CD4-positive, alpha-beta memory T cell (primary cell): ENCODE data around the gene SPECC1. TPM values are rescaled to one million over a fixed set of nuclear protein-coding genes. Genes with fewer than 3 reads are reported as not detected.
A peak's percentile ranks its signal among the peaks of the same experiment; 100 is the strongest.

ENCODE experiments used
- CTCF ChIA-PET: fragments of 350-600 bp; sonication (Branson Sonifier 250); formaldehyde crosslinking; loops from one replicate; lab custom pipeline; 2021; ENCODE audit warnings: inconsistent platforms; ENCODE audit not compliant: partially characterized antibody; lab: Charles Lee
- POLR2A ChIA-PET: fragments of 350-600 bp; sonication (Branson Sonifier 250); formaldehyde crosslinking; loops from one replicate; lab custom pipeline; 2021; ENCODE audit not compliant: partially characterized antibody; lab: Charles Lee
- DNase-seq, 5 donors: peaks; one replicate each; pipeline versions ENCODE4 v3.0.0 to v3.0.0-alpha.2; 2020 to 2022; ENCODE audit warnings: mixed read lengths in 1 of 5
- H3K27ac ChIP-seq: one replicate; pipeline ENCODE4 v1.7.0; 2013; ENCODE audit warnings: low read depth, low read length
- H3K27me3 ChIP-seq: 2 replicates; pipeline ENCODE4 v1.7.0; 2013; ENCODE audit warnings: mild to moderate bottlenecking, low read length, moderate library complexity; ENCODE audit not compliant: insufficient read depth
- H3K36me3 ChIP-seq: 2 replicates; pipeline ENCODE4 v1.7.0; 2013; ENCODE audit warnings: mild to moderate bottlenecking, low read length, moderate library complexity; ENCODE audit not compliant: insufficient read depth
- H3K4me1 ChIP-seq: 2 replicates; pipeline ENCODE4 v1.7.0; 2013; ENCODE audit warnings: mild to moderate bottlenecking, low read length, moderate library complexity; ENCODE audit not compliant: insufficient read depth
- H3K4me3 ChIP-seq, 2 donors: one replicate each; pipeline ENCODE4 v1.7.0; 2013; ENCODE audit warnings: low read length in 2 of 2, mild to moderate bottlenecking in 1 of 2
- H3K9me3 ChIP-seq, 2 donors: one replicate each; pipeline ENCODE4 v1.7.0; 2013; ENCODE audit warnings: low read length in 2 of 2, control low read depth in 1 of 2; ENCODE audit not compliant: control insufficient read depth in 1 of 2
- H3K27ac Mint-ChIP-seq, 7 donors: one replicate each; pipeline ENCODE4 v1.8.0; 2020 to 2021; ENCODE audit warnings: mixed read lengths in 7 of 7, mild to moderate bottlenecking in 6 of 7, inconsistent platforms in 3 of 7, moderate library complexity in 3 of 7
- H3K27me3 Mint-ChIP-seq, 2 donors: one replicate each; pipeline ENCODE4 v1.8.0; 2020 to 2021; ENCODE audit warnings: mixed read lengths in 2 of 2
- H3K36me3 Mint-ChIP-seq, 2 donors: one replicate each; pipeline ENCODE4 v1.8.0; 2020 to 2021; ENCODE audit warnings: mixed read lengths in 2 of 2, inconsistent platforms in 1 of 2, mild to moderate bottlenecking in 1 of 2
- H3K4me1 Mint-ChIP-seq, 4 donors: one replicate each; pipeline ENCODE4 v1.8.0; 2020 to 2021; ENCODE audit warnings: mixed read lengths in 4 of 4, mild to moderate bottlenecking in 1 of 4
- H3K4me3 Mint-ChIP-seq, 8 donors: one replicate each; pipeline ENCODE4 v1.8.0; 2020 to 2021; ENCODE audit warnings: mixed read lengths in 8 of 8, mild to moderate bottlenecking in 7 of 8, moderate library complexity in 6 of 8, inconsistent platforms in 3 of 8
- H3K9me3 Mint-ChIP-seq, 8 donors: one replicate each; pipeline ENCODE4 v1.8.0; 2020 to 2021; ENCODE audit warnings: mixed read lengths in 8 of 8, mild to moderate bottlenecking in 5 of 8, inconsistent platforms in 3 of 8, moderate library complexity in 1 of 8
- intact Hi-C: fragments of 100-400 bp; cut with micrococcal nuclease; formaldehyde crosslinking; loops from one replicate; pipeline ENCODE4 v1.15.1; 2023
- polyA plus RNA-seq, 2 donors: library from polyadenylated mRNA; unstranded; fragments of 300-500 nt; fragmentation: Illumina TruSeq; gene quantifications; one replicate each; pipeline ENCODE4 v1.2.3, GENCODE V29; 2021
- total RNA-seq, 2 experiments: library from RNA; stranded (reverse); gene quantifications; one replicate each; pipeline ENCODE4 v1.2.3, GENCODE V29; 2021

SPECC1 gene
- total and polyA plus RNA-seq, 4 experiments from 2014 or later: 1.7 to 13.4 (median 8.7) TPM

- Histone ChIP-seq H3K4me3 (no peak overlapping the region), H3K4me1 (no peaks in the 10 kb centered on the region), H3K36me3 (no peaks in the 10 kb centered on the region), H3K9me3 (peaks cover 0 to 7% of the 10 kb centered on the region in 2 donors), H3K27ac (no peak overlapping the region), H3K27me3 (no peaks in the 10 kb centered on the region)
- DNase-seq: no peak
- no peaks in the 10 kb centered on the region for H3K4me1 Mint-ChIP-seq
- H3K36me3 Mint-ChIP-seq: peaks cover 20 to 26% of the 10 kb centered on the region in 2 donors
- no peaks in the 10 kb centered on the region for H3K27me3 Mint-ChIP-seq
- intact Hi-C loops: no loop called here
- H3K9me3 Mint-ChIP-seq: peaks cover 0 to 24% (median 11%) of the 10 kb centered on the region in 8 donors
- POLR2A ChIA-PET: no interaction called here
- H3K4me3 Mint-ChIP-seq: no peak overlapping the region
- CTCF ChIA-PET: no interaction called here
- no peak overlapping the region for H3K27ac Mint-ChIP-seq
Measured at GRCh38 chr17:20302246-20302917, 293.2 kb downstream of the SPECC1 start.

- DNase-seq: no peak
- Histone ChIP-seq H3K4me3 (no peak overlapping the region), H3K4me1 (no peaks in the 10 kb centered on the region), H3K9me3 (peaks cover 0 to 7% of the 10 kb centered on the region in 2 donors), H3K36me3 (no peaks in the 10 kb centered on the region), H3K27me3 (no peaks in the 10 kb centered on the region), H3K27ac (no peak overlapping the region)
- POLR2A ChIA-PET: no interaction called here
- Mint-ChIP-seq H3K27me3 (no peaks in the 10 kb centered on the region), H3K36me3 (peaks cover 21 to 24% of the 10 kb centered on the region in 2 donors), H3K4me3 (no peak overlapping the region), H3K27ac (no peak overlapping the region), H3K4me1 (no peaks in the 10 kb centered on the region), H3K9me3 (peaks cover 0 to 31% (median 18%) of the 10 kb centered on the region in 8 donors)
- CTCF ChIA-PET: interaction anchor here (1.2 kb wide), 1 partner anchor 13 kb away, joined by 3 read pairs; no protein-coding TSS in a partner anchor
- intact Hi-C loops: no loop called here
Measured at GRCh38 chr17:20304961-20305360, 295.8 kb downstream of the SPECC1 start.

GRCh38 chr17:20306924-20307323 is 297.8 kb downstream of the SPECC1 start:
- H3K9me3 Mint-ChIP-seq: peaks cover 0 to 31% (median 18%) of the 10 kb centered on the region in 8 donors
- no peaks in the 10 kb centered on the region for H3K36me3 ChIP-seq
- no peaks in the 10 kb centered on the region for H3K4me1 ChIP-seq
- intact Hi-C loops: no loop called here
- CTCF ChIA-PET: no interaction called here
- DNase-seq: no peak
- H3K9me3 ChIP-seq: peaks cover 0 to 7% of the 10 kb centered on the region in 2 donors
- no peaks in the 10 kb centered on the region for H3K27me3 Mint-ChIP-seq
- no peaks in the 10 kb centered on the region for H3K4me1 Mint-ChIP-seq
- H3K27ac ChIP-seq: no peak overlapping the region
- POLR2A ChIA-PET: no interaction called here
- H3K36me3 Mint-ChIP-seq: peaks cover 24% of the 10 kb centered on the region in 2 donors
- H3K4me3 ChIP-seq: no peak overlapping the region
- no peak overlapping the region for H3K27ac Mint-ChIP-seq
- H3K4me3 Mint-ChIP-seq: peak overlapping the region in 1 of 8 donors; percentile 34
- no peaks in the 10 kb centered on the region for H3K27me3 ChIP-seq

- no peak overlapping the region for H3K4me3 ChIP-seq
- peak overlapping the region in 1 of 7 donors; percentile 31 for H3K27ac Mint-ChIP-seq
- H3K27ac ChIP-seq: no peak overlapping the region
- intact Hi-C loops: no loop called here
- DNase-seq: no peak
- ChIA-PET POLR2A (interaction anchor here (0.6 kb wide), 1 partner anchor 311 kb away, joined by 3 read pairs; no protein-coding TSS in a partner anchor), CTCF (no interaction called here)
- no peaks in the 10 kb centered on the region for H3K36me3 ChIP-seq
- H3K9me3 Mint-ChIP-seq: peaks cover 0 to 31% (median 18%) of the 10 kb centered on the region in 8 donors
- H3K4me1 Mint-ChIP-seq: no peaks in the 10 kb centered on the region
- peaks cover 0 to 7% of the 10 kb centered on the region in 2 donors for H3K9me3 ChIP-seq
- H3K36me3 Mint-ChIP-seq: peaks cover 24% of the 10 kb centered on the region in 2 donors
- no peak overlapping the region for H3K4me3 Mint-ChIP-seq
- no peaks in the 10 kb centered on the region for H3K27me3 ChIP-seq
- no peaks in the 10 kb centered on the region for H3K4me1 ChIP-seq
- H3K27me3 Mint-ChIP-seq: no peaks in the 10 kb centered on the region
Measured at GRCh38 chr17:20307326-20307910, 298.3 kb downstream of the SPECC1 start.

GRCh38 chr17:20310481-20310880 is 301.3 kb downstream of the SPECC1 start:
- H3K4me3 Mint-ChIP-seq: no peak overlapping the region
- intact Hi-C loops: no loop called here
- H3K27me3 Mint-ChIP-seq: no peaks in the 10 kb centered on the region
- no peak overlapping the region for H3K4me3 ChIP-seq
- peaks cover 0 to 26% (median 17%) of the 10 kb centered on the region in 8 donors for H3K9me3 Mint-ChIP-seq
- peaks cover 15 to 17% of the 10 kb centered on the region in 2 donors for H3K36me3 Mint-ChIP-seq
- H3K9me3 ChIP-seq: peaks cover 0 to 7% of the 10 kb centered on the region in 2 donors
- no peak overlapping the region for H3K27ac Mint-ChIP-seq
- DNase-seq: no peak
- H3K4me1 ChIP-seq: no peaks in the 10 kb centered on the region
- H3K27me3 ChIP-seq: no peaks in the 10 kb centered on the region
- CTCF ChIA-PET: interaction anchor here (0.6 to 1.3 kb wide), 2 partner anchors 83 to 317 kb away, joined by 3 read pairs; no protein-coding TSS in a partner anchor
- no peaks in the 10 kb centered on the region for H3K36me3 ChIP-seq
- no peaks in the 10 kb centered on the region for H3K4me1 Mint-ChIP-seq
- POLR2A ChIA-PET: no interaction called here
- no peak overlapping the region for H3K27ac ChIP-seq

- ChIA-PET POLR2A (no interaction called here), CTCF (no interaction called here)
- Mint-ChIP-seq H3K27ac (no peak overlapping the region), H3K36me3 (peaks cover 0 to 6% of the 10 kb centered on the region in 2 donors), H3K27me3 (no peaks in the 10 kb centered on the region), H3K9me3 (peaks cover 0 to 3% (median 0%) of the 10 kb centered on the region in 8 donors), H3K4me3 (no peak overlapping the region), H3K4me1 (no peaks in the 10 kb centered on the region)
- no peak overlapping the region for H3K27ac ChIP-seq
- intact Hi-C loops: no loop called here
- H3K4me3 ChIP-seq: no peak overlapping the region
- H3K4me1 ChIP-seq: no peaks in the 10 kb centered on the region
- no peaks in the 10 kb centered on the region for H3K27me3 ChIP-seq
- no peaks in the 10 kb centered on the region for H3K36me3 ChIP-seq
- H3K9me3 ChIP-seq: no peaks in the 10 kb centered on the region
- DNase-seq: no peak
Measured at GRCh38 chr17:20313306-20313705, 304.1 kb downstream of the SPECC1 start.

GRCh38 chr17:20313891-20314290 is 304.7 kb downstream of the SPECC1 start:
- CTCF ChIA-PET: no interaction called here
- no peaks in the 10 kb centered on the region for H3K4me1 ChIP-seq
- Mint-ChIP-seq H3K36me3 (peaks cover 0 to 4% of the 10 kb centered on the region in 2 donors), H3K27me3 (no peaks in the 10 kb centered on the region), H3K4me1 (no peaks in the 10 kb centered on the region), H3K4me3 (no peak overlapping the region), H3K27ac (peak overlapping the region in 1 of 7 donors; percentile 39), H3K9me3 (peaks cover 0 to 3% (median 0%) of the 10 kb centered on the region in 8 donors)
- no peaks in the 10 kb centered on the region for H3K36me3 ChIP-seq
- intact Hi-C loops: no loop called here
- DNase-seq: no peak
- H3K27ac ChIP-seq: no peak overlapping the region
- H3K4me3 ChIP-seq: no peak overlapping the region
- no peaks in the 10 kb centered on the region for H3K27me3 ChIP-seq
- no peaks in the 10 kb centered on the region for H3K9me3 ChIP-seq
- POLR2A ChIA-PET: no interaction called here
